AG08396 (cell line): ENCODE measurements around the gene ITGA11.
"Not testable (repeated sequence)": the region's sequence is repeated elsewhere in the genome, so short reads cannot be mapped to it uniquely, and the experiment has no call there.

ENCODE experiments used
- DNase-seq: peaks from one replicate; pipeline ENCODE4 v3.0.0; 2012; ENCODE audit warnings: low spot score, mixed read lengths

ITGA11 gene

DNA sequence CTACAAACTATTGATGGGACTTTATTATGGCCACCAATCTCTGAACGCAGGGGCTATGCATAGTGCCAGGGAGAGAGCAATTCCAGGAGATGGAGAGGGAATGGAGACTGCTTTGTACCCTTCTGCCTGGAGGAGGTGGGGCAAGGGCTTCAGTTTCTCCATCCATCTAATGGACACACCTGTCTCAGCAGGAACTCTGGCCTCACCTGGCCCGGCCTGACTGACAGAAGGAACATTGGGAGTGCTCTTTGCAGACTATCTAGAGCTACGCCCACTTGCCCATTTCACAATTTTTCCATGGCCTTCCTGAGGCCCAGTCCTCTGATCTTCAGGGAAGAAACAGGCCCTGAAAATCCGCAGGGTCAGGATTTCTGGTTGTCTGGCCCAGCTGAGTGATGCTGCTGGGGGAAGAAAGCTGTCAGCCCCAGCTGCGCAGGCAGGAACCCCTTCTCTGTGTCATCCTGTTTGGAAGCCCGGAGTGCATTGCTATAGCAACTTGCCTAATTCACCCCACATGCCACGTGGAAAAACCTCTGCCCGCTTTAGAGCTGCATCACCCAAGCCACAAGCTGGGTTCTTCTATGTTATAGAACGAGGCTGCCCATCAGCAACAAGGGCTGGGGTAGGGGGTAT lies 6.4 kb downstream of the ITGA11 start:
- DNase-seq = no peak

DNA sequence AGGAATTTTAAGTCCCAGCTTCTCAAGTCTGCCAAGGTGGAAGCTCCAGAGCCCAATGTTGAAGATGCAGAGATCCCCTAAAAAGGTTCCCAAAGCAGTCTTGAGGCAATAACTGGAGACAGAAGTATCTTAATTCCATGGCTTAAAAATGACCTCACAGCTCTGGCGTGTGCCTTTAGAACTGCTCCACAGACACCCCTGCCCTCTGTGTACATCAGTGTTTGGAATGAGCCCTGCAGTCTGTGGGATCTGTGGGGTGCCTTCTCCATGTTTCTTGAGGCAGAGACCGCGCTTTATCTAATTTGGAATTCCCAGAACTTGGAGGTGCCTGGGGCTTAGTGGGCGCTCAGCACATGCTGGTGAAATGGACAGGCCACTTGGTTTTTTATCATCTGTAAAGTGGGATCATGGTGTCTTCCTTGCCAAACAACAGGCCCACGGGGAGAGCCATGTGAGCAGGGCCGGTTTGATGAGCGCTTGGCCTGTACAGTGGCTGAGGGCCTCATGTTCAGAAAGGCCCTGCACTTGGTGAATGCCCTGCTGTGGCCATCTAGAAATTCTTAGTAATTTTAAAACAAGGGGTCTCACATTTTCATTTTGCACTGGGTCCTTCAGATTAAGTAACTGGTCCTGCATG lies 7.1 kb downstream of the ITGA11 start:
- peak; percentile 31 for DNase-seq

DNA sequence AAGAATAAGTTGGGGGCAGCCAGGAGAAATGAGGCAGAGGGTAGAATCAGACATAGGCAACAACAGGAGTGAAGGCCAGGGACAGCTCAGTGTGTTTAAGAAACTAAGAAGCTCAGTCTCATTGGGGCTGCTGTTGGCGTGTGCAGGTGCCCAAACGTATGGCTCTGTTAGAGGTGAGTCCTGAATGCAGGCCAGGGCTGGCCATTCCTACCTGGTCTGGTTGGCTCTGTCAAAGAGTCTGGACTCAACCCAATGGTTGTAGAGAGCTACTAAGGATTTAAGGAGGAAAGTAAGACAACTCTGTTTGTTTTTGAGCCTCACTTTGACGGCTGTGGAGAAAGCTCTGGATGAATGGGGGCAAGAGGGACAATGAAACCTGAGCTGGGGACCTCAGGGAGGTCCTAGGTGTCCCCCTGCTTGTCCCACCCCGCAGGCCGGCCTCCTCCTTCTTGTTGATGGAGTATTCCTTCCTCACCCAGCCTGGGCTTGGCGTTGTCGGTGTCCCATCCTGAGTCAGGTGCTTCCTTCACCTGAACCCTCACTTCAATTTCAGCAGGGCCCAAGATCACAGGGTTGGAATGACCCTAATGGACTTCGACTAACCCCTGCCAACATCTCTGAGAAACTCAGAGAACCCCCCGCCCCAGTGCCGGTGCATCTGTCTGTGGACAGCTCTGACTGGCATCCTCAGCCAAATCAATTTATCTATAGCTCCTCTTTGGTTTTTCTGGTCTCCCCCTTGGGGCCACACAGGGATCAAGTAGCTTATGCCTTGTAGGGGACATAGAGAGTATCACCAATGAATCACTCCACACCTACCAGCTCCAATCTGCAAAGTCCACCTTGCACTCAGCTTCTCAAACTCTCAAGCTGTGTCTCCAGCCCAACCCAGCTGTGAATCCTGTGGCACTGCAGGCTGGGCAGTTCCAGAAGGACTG lies 8.3 kb downstream of the ITGA11 start:
- no peak for DNase-seq

GRCh38 chr15:68422403-68423145 lies 9.4 kb downstream of the ITGA11 start:
- DNase-seq = not testable (repeated sequence)

DNA sequence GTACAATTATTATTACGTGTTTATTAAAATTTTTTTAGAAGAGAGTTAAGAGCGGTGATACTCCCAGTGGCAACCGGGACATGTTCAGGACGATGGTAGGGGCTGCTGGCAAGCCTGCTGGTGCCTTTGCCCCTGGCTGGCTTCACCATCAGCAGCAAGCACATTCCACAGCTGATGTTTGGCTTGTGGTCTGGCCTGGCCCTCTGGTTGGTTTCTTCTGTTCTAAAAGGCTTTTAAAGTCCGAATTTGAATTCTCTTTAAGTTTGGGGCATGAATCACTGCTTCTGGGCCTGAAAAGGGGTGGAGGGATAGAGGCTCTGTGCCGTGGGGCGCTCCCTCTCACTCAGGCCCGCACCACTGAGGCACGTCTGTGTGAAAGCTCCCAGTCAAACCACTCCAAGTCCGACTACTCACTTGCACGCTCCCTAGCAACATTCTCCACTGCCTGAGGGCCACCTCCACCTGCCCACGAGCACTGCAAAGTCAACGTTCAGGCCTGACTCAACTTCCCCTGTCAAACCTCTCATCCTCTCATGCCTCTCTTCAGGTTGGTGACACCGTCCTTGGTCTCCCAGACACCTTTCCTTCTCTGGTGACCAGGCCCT lies 10.1 kb downstream of the ITGA11 start:
- DNase-seq = peak; percentile 57

DNA sequence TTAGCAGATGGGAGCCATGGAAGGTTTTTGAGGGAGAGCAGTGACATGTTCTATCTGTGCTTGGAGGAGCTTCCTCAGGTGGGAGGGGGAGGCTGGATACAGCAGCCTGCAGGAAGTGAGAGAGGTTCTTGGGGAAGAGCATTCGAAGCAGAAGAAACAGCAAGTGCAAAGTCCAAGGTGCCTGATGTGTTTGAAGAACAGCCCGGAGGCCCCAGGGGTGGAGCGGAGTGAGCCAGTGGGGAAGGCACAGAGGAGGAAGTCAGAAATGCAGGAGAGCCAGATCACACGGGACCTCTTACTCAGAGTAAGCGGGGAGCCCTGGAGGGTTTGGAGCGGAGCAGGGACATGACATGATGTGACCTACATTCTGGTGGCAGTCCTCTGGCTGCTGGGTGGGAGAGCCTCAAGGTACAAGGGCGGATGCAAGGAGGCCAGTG lies 10.8 kb downstream of the ITGA11 start:
- DNase-seq = no peak

- no peak for DNase-seq
These were observed 11.7 kb downstream of the ITGA11 start for GRCh38 chr15:68420186-68420684.

- DNase-seq = no peak
These were observed 12.4 kb downstream of the ITGA11 start for GRCh38 chr15:68419301-68420175.

GRCh38 chr15:68418611-68419161 lies 13.3 kb downstream of the ITGA11 start:
- peak; percentile 52 for DNase-seq

- no peak for DNase-seq
These were observed 14.1 kb downstream of the ITGA11 start for GRCh38 chr15:68417897-68418296.

- DNase-seq = no peak
These were observed 14.9 kb downstream of the ITGA11 start for GRCh38 chr15:68417051-68417450.

DNA sequence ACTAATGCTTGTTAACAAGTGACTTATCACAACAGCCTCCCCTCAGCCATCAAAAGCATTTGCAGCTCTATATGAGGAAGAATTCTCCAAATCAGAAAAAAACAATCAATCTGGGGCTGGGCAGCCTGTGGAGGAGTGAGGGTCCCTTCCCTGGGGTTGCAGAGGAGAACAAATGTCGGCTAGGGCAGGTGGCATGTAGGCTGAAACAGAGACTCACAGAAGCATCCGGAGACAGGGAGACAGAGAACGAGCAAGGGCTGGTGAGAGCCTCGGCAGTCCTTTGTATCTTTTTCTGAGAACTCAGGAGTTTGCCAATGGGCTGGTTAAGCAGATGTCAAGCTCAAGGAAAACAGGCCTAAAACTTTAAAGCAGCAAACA lies 15.8 kb downstream of the ITGA11 start:
- DNase-seq = no peak

GRCh38 chr15:68415501-68416157 lies 16.3 kb downstream of the ITGA11 start:
- no peak for DNase-seq

- no peak for DNase-seq
These were observed 16.9 kb downstream of the ITGA11 start for GRCh38 chr15:68415061-68415460.

DNA sequence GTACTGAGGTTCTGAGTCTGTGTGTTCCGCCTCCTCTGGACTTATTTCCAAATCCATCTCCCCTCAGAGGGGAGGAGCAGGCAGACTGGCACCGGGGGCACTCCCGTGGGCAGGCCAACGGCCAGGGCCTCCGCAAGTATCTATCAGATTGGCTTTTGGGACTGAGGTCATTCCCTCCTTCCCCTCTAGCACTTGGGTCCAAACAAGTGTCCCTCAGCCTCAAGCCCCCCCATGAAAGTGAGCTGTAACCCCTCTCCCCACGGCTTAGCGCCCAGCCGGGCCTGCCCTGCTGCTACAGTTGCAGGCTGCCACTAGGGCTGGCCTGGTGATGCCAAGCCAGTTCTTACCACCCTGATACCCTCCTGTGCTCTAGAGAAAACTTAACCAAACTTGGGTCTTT lies 17.4 kb downstream of the ITGA11 start:
- DNase-seq = no peak

- DNase-seq = no peak
These were observed 17.8 kb downstream of the ITGA11 start for GRCh38 chr15:68414206-68414555.

DNA sequence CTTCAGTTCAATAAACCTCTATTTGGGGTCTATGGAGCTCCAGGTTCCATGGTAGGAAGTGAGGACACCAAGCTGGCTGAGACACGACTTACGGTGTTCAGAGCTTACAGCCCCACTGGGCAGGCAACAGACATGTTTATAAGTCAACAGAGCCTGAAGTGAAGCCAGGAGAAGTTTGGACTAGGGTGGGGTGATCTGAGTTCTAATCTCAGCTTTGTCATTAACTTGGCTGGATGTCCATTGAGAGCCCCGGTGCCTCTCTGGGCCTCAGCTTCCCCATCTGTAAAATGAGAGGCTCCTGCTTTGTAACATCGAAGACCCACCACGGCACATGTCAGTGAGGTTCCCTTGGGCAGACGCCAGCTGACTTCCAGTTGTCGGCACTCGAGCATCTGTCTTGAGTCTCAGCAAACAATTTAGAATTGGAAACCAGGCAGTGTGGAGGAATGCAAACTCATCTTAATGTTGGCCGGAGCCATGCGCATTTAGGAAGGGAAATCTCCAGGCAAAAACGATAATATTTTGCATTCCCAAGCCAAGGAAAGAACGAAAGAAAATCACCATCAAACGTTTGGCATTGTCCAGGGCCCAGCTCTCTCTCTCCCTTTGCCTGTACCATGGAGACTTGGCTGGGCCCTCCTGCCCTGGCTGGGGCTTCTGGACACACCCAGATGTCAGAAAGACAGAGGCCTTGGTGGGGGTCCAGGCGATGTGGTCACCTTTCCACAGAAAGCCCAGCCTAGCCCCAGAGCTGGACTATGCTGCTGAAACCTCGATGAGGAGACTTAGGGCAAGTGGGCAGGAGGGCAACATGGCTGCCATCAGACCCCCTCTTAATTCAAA lies 18.4 kb downstream of the ITGA11 start:
- DNase-seq = no peak

DNA sequence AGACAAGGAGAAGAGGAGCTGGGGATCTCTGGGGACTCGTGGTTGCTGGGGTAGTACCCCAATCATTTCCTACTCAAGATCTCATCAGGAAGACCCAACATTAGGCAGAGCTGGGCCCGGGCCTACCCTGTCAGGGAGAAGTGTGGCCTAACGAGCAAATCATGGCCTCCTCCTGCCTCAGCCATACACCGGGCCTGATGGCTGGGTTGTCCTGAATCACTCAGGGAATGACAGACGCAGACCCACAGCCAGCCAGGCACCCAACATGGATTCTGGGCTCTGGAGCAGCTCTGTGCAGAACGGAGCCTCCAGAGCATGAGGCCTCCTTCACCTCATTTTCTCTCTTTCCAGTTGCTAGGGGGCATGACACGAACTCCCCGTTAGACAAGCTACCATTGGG lies 19.7 kb downstream of the ITGA11 start:
- DNase-seq = no peak

DNA sequence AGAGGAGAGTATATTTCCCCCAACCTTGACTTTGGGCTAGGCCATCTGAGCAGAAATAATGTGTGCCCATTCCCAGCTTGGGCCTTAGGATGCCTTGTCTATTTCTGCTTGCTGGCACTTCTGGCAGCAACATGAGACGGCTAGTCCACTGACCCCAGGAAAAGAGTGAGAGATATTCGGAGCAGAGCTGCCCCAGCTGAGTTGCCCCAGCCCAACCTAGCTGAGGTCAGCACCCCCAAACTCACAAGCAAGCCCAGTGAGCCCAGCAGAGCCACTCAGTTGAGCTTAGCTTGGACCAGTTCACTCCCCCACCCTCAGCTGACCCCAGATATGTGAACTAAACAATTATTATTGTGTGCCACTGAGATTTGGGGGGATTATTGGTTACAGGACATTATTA lies 20.2 kb downstream of the ITGA11 start:
- no peak for DNase-seq
